ENCODE results near the gene RP2. TPM values are rescaled to one million over a fixed set of nuclear protein-coding genes. Genes with fewer than 3 reads are reported as not detected.

The RP2 gene
- total and polyA plus RNA-seq, 10 donors, result 6.8 to 26.5 (median 18.0) TPM

GRCh38 chrX:46805270-46805669 is 31.6 kb upstream of the RP2 start:
- Histone ChIP-seq H3K27me3 (replicated peaks in 1 of 7) (no peaks in the 10 kb centered on the region), H3K4me1 (no peaks in the 10 kb centered on the region), H3K4me3 (no peak overlapping the region), H3K36me3 (no peaks in the 10 kb centered on the region), H3K27ac (no peak overlapping the region), H3K9me3 (no peaks in the 10 kb centered on the region)
- DNase-seq, result no peak
- WGBS, 5 donors, result 48 to 92% (median 71%) methylated on average over 2 of the region's 2 CpGs
- intact Hi-C loops (cut with DNase I; ENCODE audit: low total_unique reads), result no loop called here
- TF ChIP-seq POLR2AphosphoS5 (IDR thresholded peaks at IDR 0.05), result no peak
- no peak for TF ChIP-seq POLR2A (IDR thresholded peaks at IDR 0.05)
- TF ChIP-seq CTCF (IDR thresholded peaks at IDR 0.05 in 8 of 11, conservative IDR thresholded peaks at IDR 0.05 in 3 of 11), result no peak

- no peak for TF ChIP-seq POLR2A (IDR thresholded peaks at IDR 0.05)
- TF ChIP-seq CTCF (IDR thresholded peaks at IDR 0.05 in 8 of 11, conservative IDR thresholded peaks at IDR 0.05 in 3 of 11), result no peak
- no peak for TF ChIP-seq POLR2AphosphoS5 (IDR thresholded peaks at IDR 0.05)
- H3K27me3 ChIP-seq (replicated peaks in 1 of 7), result peaks cover 0 to 3% (median 0%) of the 10 kb centered on the region in 7 donors
- no peak for DNase-seq
- no peaks in the 10 kb centered on the region for H3K9me3 ChIP-seq
- H3K36me3 ChIP-seq, result no peaks in the 10 kb centered on the region
- no peak overlapping the region for H3K27ac ChIP-seq
- WGBS, 5 donors, result 65 to 100% (median 85%) methylated on average over 1 of the region's 1 CpG
- H3K4me3 ChIP-seq, result no peak overlapping the region
- intact Hi-C loops (cut with DNase I; ENCODE audit: low total_unique reads), result no loop called here
- H3K4me1 ChIP-seq, result no peaks in the 10 kb centered on the region
Observed at GRCh38 chrX:46811121-46811520, 25.7 kb upstream of the RP2 start.

- TF ChIP-seq POLR2AphosphoS5 (IDR thresholded peaks at IDR 0.05), result no peak
- TF ChIP-seq POLR2A (IDR thresholded peaks at IDR 0.05), result no peak
- TF ChIP-seq CTCF (IDR thresholded peaks at IDR 0.05 in 8 of 11, conservative IDR thresholded peaks at IDR 0.05 in 3 of 11), result no peak
- H3K27ac ChIP-seq, result no peak overlapping the region
- 71 to 94% (median 80%) methylated on average over 2 of the region's 2 CpGs for WGBS, 5 donors
- peaks cover 0 to 3% (median 0%) of the 10 kb centered on the region in 7 donors for H3K27me3 ChIP-seq (replicated peaks in 1 of 7)
- no peaks in the 10 kb centered on the region for H3K36me3 ChIP-seq
- no peak overlapping the region for H3K4me3 ChIP-seq
- H3K9me3 ChIP-seq, result no peaks in the 10 kb centered on the region
- intact Hi-C loops (cut with DNase I; ENCODE audit: low total_unique reads), result no loop called here
- H3K4me1 ChIP-seq, result no peaks in the 10 kb centered on the region
- no peak for DNase-seq
Observed at GRCh38 chrX:46812445-46812844, 24.4 kb upstream of the RP2 start.

- no peak for TF ChIP-seq POLR2A (IDR thresholded peaks at IDR 0.05)
- no peak for TF ChIP-seq POLR2AphosphoS5 (IDR thresholded peaks at IDR 0.05)
- no peak for TF ChIP-seq CTCF (IDR thresholded peaks at IDR 0.05 in 8 of 11, conservative IDR thresholded peaks at IDR 0.05 in 3 of 11)
- H3K27me3 ChIP-seq (replicated peaks in 1 of 7), result peaks cover 0 to 3% (median 0%) of the 10 kb centered on the region in 7 donors
- H3K36me3 ChIP-seq, result no peaks in the 10 kb centered on the region
- no peak for DNase-seq
- intact Hi-C loops (cut with DNase I; ENCODE audit: low total_unique reads), result no loop called here
- no peaks in the 10 kb centered on the region for H3K4me1 ChIP-seq
- 75 to 97% (median 92%) methylated on average over 7 of the region's 7 CpGs for WGBS, 5 donors
- H3K9me3 ChIP-seq, result no peaks in the 10 kb centered on the region
- no peak overlapping the region for H3K27ac ChIP-seq
- H3K4me3 ChIP-seq, result no peak overlapping the region
Observed at GRCh38 chrX:46814966-46815365, 21.9 kb upstream of the RP2 start.
